Mesendoderm (in vitro differentiated cells): ENCODE results near the gene GLTP.
"Not testable (repeated sequence)": the region's sequence is repeated elsewhere in the genome, so short reads cannot be mapped to it uniquely, and the experiment has no call there.

Experiments
- DNase-seq: peaks from one replicate; pipeline ENCODE4 v3.0.0; 2013
- H2AK5ac ChIP-seq: 2 replicates; pipeline ENCODE4 v1.6.1; 2013; ENCODE audit warnings: low read length, inconsistent platforms
- H2BK120ac ChIP-seq: 2 replicates; pipeline ENCODE4 v1.6.1; 2013; ENCODE audit warnings: low read depth, mild to moderate bottlenecking, low read length, moderate library complexity, mixed read lengths
- H2BK15ac ChIP-seq: replicated peaks from 2 replicates; pipeline ENCODE4 v1.6.1; 2013; ENCODE audit warnings: low read depth, mild to moderate bottlenecking, moderate library complexity
- H2BK5ac ChIP-seq: 2 replicates; pipeline ENCODE4 v1.6.1; 2013; ENCODE audit warnings: low read length, inconsistent platforms
- H3K18ac ChIP-seq: 2 replicates; pipeline ENCODE4 v1.6.1; 2013; ENCODE audit warnings: mild to moderate bottlenecking, low read length, mixed read lengths
- H3K23ac ChIP-seq: one replicate; pipeline ENCODE4 v1.6.1; 2013; ENCODE audit warnings: low read length
- H3K27ac ChIP-seq: 2 replicates; pipeline ENCODE4 v1.5.1; 2013; ENCODE audit warnings: low read depth, mild to moderate bottlenecking, inconsistent platforms, low read length, moderate library complexity
- H3K27me3 ChIP-seq: 2 replicates; pipeline ENCODE4 v1.6.1; 2013; ENCODE audit warnings: low read length, control low read depth, mild to moderate bottlenecking, inconsistent platforms; ENCODE audit not compliant: insufficient read depth, poor library complexity
- H3K36me3 ChIP-seq: 2 replicates; pipeline ENCODE4 v1.6.1; 2013; ENCODE audit warnings: low read length, inconsistent platforms; ENCODE audit not compliant: control insufficient read depth, insufficient read depth
- H3K4ac ChIP-seq: one replicate; pipeline ENCODE4 v1.6.1; 2013; ENCODE audit warnings: low read depth, mild to moderate bottlenecking, low read length, moderate library complexity
- H3K4me1 ChIP-seq: 2 replicates; pipeline ENCODE4 v1.6.1; 2013; ENCODE audit warnings: low read depth, low read length, inconsistent platforms; ENCODE audit not compliant: control insufficient read depth
- H3K4me2 ChIP-seq: 2 replicates; pipeline ENCODE4 v1.6.1; 2013; ENCODE audit warnings: low read length
- H3K4me3 ChIP-seq: 2 replicates; pipeline ENCODE4 v1.5.1; 2013; ENCODE audit warnings: mild to moderate bottlenecking, low read length
- H3K56ac ChIP-seq: one replicate; pipeline ENCODE4 v1.6.1; 2013; ENCODE audit warnings: low read length
- H3K79me1 ChIP-seq: 2 replicates; pipeline ENCODE4 v1.6.1; 2013; ENCODE audit warnings: low read length, inconsistent platforms
- H3K79me2 ChIP-seq: 2 replicates; pipeline ENCODE4 v1.6.1; 2013; ENCODE audit warnings: mild to moderate bottlenecking, low read length; ENCODE audit not compliant: control insufficient read depth, insufficient read depth
- H3K9ac ChIP-seq: 2 replicates; pipeline ENCODE4 v1.6.1; 2013; ENCODE audit warnings: low read length, inconsistent platforms
- H4K5ac ChIP-seq: one replicate; pipeline ENCODE4 v1.6.1; 2013; ENCODE audit warnings: low read length
- H4K8ac ChIP-seq: one replicate; pipeline ENCODE4 v1.6.1; 2013; ENCODE audit warnings: low read depth, mild to moderate bottlenecking, control low read depth, low read length, moderate library complexity
- WGBS: extraction: QIAGEN DNeasy Blood & Tissue Kit; methylation state at CpG from one replicate; pipeline ENCODE4 v1.1.7; 2013; ENCODE audit warnings: low lambda C conversion rate, missing lambda C conversion rate; ENCODE audit not compliant: insufficient coverage; ENCODE audit errors: extremely low coverage; 5-methylcytosine and 5-hydroxymethylcytosine counted together

The GLTP gene

DNA sequence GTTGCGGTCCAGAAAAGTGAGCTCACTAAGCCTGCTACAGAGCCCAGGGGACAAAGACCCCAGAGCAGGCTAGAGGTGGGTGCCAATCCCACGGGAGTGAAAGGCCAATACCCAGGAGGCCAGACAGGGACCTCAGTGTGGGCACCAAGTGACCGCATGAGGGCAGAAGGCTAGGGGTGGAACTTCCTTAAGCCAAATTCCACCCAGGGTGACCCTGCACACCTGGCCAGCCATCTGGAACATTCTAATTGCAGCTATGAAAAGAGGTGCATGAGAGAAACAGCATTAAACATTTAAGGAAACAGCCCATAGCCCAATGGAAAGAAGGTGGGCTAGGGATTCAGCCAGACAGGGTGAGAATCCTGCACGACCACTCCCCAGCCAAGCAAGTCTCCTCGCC lies 19.4 kb downstream of the GLTP start:
- Histone ChIP-seq H3K4me3 (no peak overlapping the region), H3K27ac (no peak overlapping the region)

DNA sequence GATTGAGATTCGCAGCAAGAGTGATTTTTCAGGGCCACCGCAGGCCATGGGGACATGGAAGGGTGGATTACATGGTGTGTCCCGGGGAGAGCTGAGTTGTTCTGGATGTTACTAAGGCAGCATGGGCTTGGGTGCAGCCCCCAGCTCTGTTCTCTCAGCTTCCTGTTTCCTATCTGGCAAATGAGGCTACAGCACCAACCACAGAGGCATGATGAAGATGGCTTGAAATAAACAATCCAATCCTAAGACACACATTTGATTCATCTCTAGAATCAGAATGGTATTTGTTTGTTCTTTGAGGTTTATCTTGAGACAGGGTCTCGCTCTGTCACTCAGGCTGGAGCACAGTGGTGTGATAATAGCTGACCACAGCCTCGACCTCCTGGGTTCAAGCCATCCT lies 21.6 kb downstream of the GLTP start:
- peaks cover 4% of the 10 kb centered on the region for H3K36me3 ChIP-seq
- no peaks in the 10 kb centered on the region for H3K79me2 ChIP-seq
- H3K27ac ChIP-seq, result no peak overlapping the region
- no peak overlapping the region for H3K9ac ChIP-seq
- no peak overlapping the region for H2BK5ac ChIP-seq
- H3K4me3 ChIP-seq, result no peak overlapping the region
- no peak overlapping the region for H2AK5ac ChIP-seq
- H3K4me2 ChIP-seq, result no peak overlapping the region
- H4K8ac ChIP-seq, result no peak overlapping the region
- WGBS, result no CpG with 5 or more reads among the region's 5 CpGs
- no peak overlapping the region for H3K18ac ChIP-seq
- no peak overlapping the region for H3K4ac ChIP-seq
- H2BK15ac ChIP-seq, result no peak overlapping the region
- no peaks in the 10 kb centered on the region for H3K27me3 ChIP-seq
- no peaks in the 10 kb centered on the region for H3K4me1 ChIP-seq
- no peak for DNase-seq
- no peak overlapping the region for H2BK120ac ChIP-seq
- H3K56ac ChIP-seq, result no peak overlapping the region
- no peak overlapping the region for H3K23ac ChIP-seq
- H4K5ac ChIP-seq, result no peak overlapping the region
- no peaks in the 10 kb centered on the region for H3K79me1 ChIP-seq

More for the DNA sequence above, 19.4 kb downstream of the GLTP start:
- no peak overlapping the region for H2BK5ac ChIP-seq
- no peaks in the 10 kb centered on the region for H3K27me3 ChIP-seq
- peaks cover 5% of the 10 kb centered on the region for H3K4me1 ChIP-seq
- H2BK120ac ChIP-seq, result no peak overlapping the region
- no peak overlapping the region for H4K8ac ChIP-seq
- H2AK5ac ChIP-seq, result no peak overlapping the region
- peaks cover 4% of the 10 kb centered on the region for H3K36me3 ChIP-seq
- no peak overlapping the region for H4K5ac ChIP-seq
- H3K18ac ChIP-seq, result no peak overlapping the region
- WGBS, result no CpG with 5 or more reads among the region's 5 CpGs
- peaks cover 2% of the 10 kb centered on the region for H3K79me1 ChIP-seq
- H3K4ac ChIP-seq, result no peak overlapping the region
- no peak overlapping the region for H3K56ac ChIP-seq
- H3K4me2 ChIP-seq, result no peak overlapping the region
- H3K9ac ChIP-seq, result no peak overlapping the region
- no peaks in the 10 kb centered on the region for H3K79me2 ChIP-seq
- DNase-seq, result no peak
- H3K23ac ChIP-seq, result no peak overlapping the region
- no peak overlapping the region for H2BK15ac ChIP-seq

DNA sequence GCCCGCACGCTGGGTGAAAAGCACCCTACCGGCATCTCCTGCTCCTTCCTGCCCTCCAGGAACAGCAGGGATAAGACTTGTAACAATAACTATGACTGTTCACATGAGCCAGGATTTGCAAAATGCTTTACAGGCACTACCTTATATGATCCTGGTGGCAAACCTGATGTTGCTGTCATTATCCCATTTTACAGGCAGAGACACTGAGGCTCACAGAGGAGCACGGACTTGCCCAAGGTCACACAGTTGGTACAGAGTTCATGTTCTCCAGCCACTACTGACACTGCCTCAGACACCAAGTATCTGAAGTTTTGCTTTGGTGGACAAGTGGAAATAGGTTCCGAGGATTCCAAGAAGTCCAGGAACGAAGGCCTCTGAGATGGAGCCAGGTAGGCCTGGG lies 22.6 kb downstream of the GLTP start:
- no peaks in the 10 kb centered on the region for H3K27me3 ChIP-seq
- no peak overlapping the region for H3K27ac ChIP-seq
- no peak overlapping the region for H3K18ac ChIP-seq
- no peak overlapping the region for H4K8ac ChIP-seq
- H2BK15ac ChIP-seq, result no peak overlapping the region
- H3K23ac ChIP-seq, result no peak overlapping the region
- H3K4ac ChIP-seq, result no peak overlapping the region
- peaks cover 4% of the 10 kb centered on the region for H3K36me3 ChIP-seq
- no peaks in the 10 kb centered on the region for H3K79me1 ChIP-seq
- H3K9ac ChIP-seq, result no peak overlapping the region
- no peak overlapping the region for H2BK5ac ChIP-seq
- H3K56ac ChIP-seq, result no peak overlapping the region
- WGBS, result no CpG with 5 or more reads among the region's 6 CpGs
- H3K79me2 ChIP-seq, result no peaks in the 10 kb centered on the region
- H3K4me3 ChIP-seq, result no peak overlapping the region
- H2AK5ac ChIP-seq, result no peak overlapping the region
- H3K4me1 ChIP-seq, result no peaks in the 10 kb centered on the region
- no peak overlapping the region for H2BK120ac ChIP-seq
- H4K5ac ChIP-seq, result no peak overlapping the region
- H3K4me2 ChIP-seq, result no peak overlapping the region
- DNase-seq, result no peak

DNA sequence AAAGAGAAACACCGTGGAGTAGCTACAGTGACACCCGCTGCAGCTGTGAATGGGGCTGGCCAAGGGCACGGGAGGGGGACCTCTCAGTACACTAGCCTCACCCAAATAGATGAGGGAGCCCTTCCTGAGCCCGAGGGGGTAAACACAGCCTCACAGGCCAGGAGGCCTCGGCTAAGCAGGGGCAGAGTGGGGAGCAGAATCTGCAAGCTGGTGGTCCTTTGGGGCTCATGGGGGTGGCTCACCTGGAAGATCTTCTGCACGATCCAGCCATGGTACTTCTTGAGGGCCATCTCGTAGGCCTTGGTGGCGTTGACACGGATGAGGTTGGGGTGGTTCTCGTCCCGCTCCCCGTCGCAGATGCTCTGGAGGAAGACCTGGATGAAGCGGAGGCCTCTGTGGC lies 25.0 kb downstream of the GLTP start:
- no peaks in the 10 kb centered on the region for H3K27me3 ChIP-seq
- H2AK5ac ChIP-seq, result no peak overlapping the region
- H3K4me1 ChIP-seq, result no peaks in the 10 kb centered on the region
- H4K5ac ChIP-seq, result no peak overlapping the region
- no peak overlapping the region for H3K4me2 ChIP-seq
- H3K23ac ChIP-seq, result no peak overlapping the region
- no peak overlapping the region for H3K56ac ChIP-seq
- no peaks in the 10 kb centered on the region for H3K79me1 ChIP-seq
- no peak overlapping the region for H4K8ac ChIP-seq
- DNase-seq, result no peak
- WGBS, result no CpG with 5 or more reads among the region's 14 CpGs
- H2BK5ac ChIP-seq, result no peak overlapping the region
- H3K4me3 ChIP-seq, result no peak overlapping the region
- no peak overlapping the region for H2BK120ac ChIP-seq
- H3K18ac ChIP-seq, result no peak overlapping the region
- no peak overlapping the region for H2BK15ac ChIP-seq
- H3K9ac ChIP-seq, result no peak overlapping the region
- no peak overlapping the region for H3K4ac ChIP-seq
- H3K36me3 ChIP-seq, result peaks cover 4% of the 10 kb centered on the region
- no peaks in the 10 kb centered on the region for H3K79me2 ChIP-seq
- no peak overlapping the region for H3K27ac ChIP-seq

DNA sequence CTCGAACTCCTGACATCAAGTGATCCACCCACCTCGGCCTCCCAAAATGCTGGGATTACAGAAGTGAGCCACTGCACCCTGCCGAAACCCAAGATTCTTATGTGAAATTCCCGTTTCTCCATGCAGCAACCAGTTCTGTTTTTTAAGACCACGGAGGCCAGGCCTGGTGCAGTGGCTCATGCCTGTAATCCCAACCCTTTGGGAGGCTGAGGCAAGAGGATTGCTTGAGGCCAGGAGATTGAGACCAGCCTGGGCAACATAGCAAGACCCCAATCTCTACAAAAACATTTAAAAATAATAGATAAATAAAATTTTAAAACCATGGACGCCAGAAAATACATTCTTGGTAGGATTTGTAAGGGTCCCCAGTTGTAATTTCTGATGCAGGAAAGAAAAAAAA lies 29.8 kb downstream of the GLTP start:
- H3K23ac ChIP-seq, H3K4ac ChIP-seq, H4K8ac ChIP-seq, H2AK5ac ChIP-seq, H3K36me3 ChIP-seq, H3K27me3 ChIP-seq, H3K27ac ChIP-seq, H2BK120ac ChIP-seq, H3K4me2 ChIP-seq, H3K18ac ChIP-seq, H3K79me2 ChIP-seq, H2BK5ac ChIP-seq, H3K56ac ChIP-seq, H4K5ac ChIP-seq, H3K79me1 ChIP-seq, H3K4me1 ChIP-seq, H2BK15ac ChIP-seq, DNase-seq, H3K9ac ChIP-seq, H3K4me3 ChIP-seq: not testable (repeated sequence)
- no CpG with 5 or more reads among the region's 6 CpGs for WGBS

DNA sequence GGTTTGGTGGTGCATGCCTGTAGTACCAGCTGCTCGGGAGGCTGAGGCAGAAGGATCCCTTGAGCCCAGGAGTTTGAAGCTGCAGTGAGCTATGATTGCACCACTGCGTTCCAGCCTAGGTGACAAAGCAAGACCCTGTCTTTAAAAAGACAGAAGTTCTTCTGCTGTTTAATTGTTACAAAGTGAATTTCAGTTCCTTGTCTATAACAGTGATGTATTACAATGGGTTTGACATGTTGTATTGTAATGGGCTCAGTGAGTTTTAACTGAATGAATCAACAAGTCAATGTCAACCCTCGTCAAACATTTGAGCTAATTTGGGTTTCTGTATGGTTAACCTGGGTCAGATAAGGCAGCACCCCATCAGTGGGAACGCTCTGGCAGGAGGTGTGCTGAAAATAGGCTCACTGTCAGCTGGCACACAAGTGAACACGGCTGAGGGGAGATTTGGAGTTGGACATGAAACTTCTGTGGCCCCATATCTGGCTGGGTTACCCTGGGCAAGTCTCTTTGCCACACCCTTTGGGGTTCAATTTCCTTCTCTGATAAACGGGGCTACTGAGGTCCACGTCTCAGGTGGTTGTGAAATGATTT lies 33.1 kb downstream of the GLTP start:
- Histone ChIP-seq H3K4ac (no peak overlapping the region), H3K27ac (no peak overlapping the region), H3K79me2 (no peaks in the 10 kb centered on the region), H3K4me1 (no peaks in the 10 kb centered on the region), H2BK120ac (no peak overlapping the region), H2AK5ac (no peak overlapping the region), H3K4me2 (no peak overlapping the region), H3K27me3 (no peaks in the 10 kb centered on the region), H3K56ac (no peak overlapping the region), H3K18ac (no peak overlapping the region), H4K8ac (no peak overlapping the region), H3K9ac (no peak overlapping the region), H3K36me3 (no peaks in the 10 kb centered on the region), H2BK5ac (no peak overlapping the region), H2BK15ac (no peak overlapping the region), H3K79me1 (no peaks in the 10 kb centered on the region), H3K23ac (no peak overlapping the region), H4K5ac (no peak overlapping the region), H3K4me3 (no peak overlapping the region)
- no peak for DNase-seq
- WGBS, result no CpG with 5 or more reads among the region's 7 CpGs
